GM18907 (cell line): ENCODE measurements around the gene CELF2.

Experiments
- ATAC-seq: cut with Tn5 transposase; IDR thresholded peaks from one replicate; pipeline ENCODE4 v1.9.1; 2021; ENCODE audit warnings: mild to moderate bottlenecking, moderate library complexity; ENCODE audit not compliant: unreplicated experiment

The CELF2 gene

GRCh38 chr10:11152801-11153200 lies 135.1 kb downstream of the CELF2 start:
- ATAC-seq = no peak

DNA sequence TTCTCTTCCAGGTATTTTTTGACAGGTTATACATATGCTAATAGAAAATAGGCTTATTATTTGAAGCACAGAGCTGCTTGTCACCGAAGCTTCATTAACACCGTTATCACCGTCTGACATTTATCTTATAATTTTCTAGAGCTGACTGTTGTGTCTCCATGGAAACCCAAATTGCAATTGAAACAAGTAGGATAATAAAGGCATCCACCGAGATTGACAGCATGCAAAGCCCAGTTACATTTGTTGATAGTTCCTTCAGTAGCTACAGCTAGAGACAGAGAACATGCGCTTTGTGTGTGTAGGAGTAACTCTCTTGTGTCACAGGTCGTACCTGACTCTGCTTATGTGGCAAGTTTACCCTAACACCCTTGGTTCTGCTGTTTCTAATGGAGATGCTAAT lies 135.6 kb downstream of the CELF2 start:
- no peak for ATAC-seq

DNA sequence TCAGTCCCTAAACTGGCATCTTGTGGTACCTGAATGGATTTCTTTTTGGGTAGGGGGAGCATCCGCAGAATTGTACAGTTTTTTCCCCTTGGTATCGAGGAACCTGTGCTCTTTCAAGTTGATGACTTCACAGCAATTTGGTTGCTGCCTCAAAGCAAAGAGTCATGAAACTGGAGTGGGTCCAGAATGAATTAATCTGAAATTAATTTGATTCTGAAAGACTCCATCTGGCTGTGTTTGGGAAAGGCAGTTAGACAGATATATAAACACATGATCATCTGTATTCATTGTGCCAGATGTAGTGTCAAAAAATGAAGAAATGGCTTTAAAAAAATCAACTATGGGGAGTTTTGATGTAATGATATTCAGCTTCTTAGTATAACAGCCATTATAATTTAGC lies 136.1 kb downstream of the CELF2 start:
- ATAC-seq = no peak

DNA sequence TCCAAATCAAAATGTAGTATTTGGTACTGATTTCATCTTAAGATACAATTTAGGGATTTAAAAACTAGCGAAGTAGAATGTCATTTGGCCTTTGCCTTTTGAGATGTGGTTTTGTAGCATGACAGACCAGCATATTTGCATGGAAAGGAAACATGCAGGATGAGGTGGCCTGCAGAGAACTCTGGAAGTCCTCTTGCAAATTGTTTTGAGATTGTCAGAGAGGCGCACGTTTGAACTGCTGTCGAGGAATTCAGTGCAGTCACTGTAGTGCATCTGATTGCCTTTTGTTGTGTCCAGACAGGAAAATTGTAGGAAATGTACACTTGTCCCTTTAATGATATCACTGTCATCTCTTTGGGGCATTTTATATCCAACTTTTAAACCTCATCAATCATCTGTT lies 136.7 kb downstream of the CELF2 start:
- peak; percentile 43 for ATAC-seq

GRCh38 chr10:11154849-11155498 lies 137.3 kb downstream of the CELF2 start:
- ATAC-seq = no peak

GRCh38 chr10:11156480-11156879 lies 138.8 kb downstream of the CELF2 start:
- no peak for ATAC-seq

DNA sequence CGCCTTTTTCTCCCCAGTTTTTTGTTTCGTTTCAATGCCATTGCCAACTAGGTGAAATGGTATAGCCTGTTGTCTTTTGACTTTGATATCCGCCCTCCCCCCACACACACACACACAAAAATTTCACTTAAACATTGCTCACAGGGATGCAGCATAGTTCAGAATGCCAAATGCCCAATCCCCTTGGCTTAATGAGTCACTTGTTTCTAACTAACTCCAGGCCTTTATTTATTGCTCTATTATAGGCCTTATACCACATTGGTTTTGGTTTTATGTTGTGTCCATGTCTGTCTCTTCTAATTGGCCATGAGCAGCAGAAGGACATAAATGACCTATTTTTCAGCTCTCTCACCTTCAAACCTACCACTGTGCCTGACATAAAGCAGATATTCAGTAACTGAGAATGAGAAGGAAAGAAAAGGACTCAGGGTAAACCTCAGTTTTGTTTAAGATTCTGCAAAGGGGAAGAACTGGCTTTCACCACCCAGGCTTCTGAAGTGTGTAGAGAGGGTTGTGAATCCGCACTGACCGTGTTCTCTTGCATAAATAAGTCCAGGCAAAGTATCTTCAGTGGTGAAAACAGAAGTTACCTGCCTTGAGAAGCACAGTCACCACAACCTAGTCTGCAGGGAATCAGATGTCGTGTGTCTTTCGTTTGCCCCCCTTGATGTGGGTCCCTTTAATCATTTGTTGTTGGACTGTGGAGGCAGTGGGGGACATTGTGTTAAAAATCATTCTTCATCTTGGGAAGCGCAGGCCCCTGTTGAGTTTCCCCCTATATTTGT lies 139.8 kb downstream of the CELF2 start:
- ATAC-seq = no peak

DNA sequence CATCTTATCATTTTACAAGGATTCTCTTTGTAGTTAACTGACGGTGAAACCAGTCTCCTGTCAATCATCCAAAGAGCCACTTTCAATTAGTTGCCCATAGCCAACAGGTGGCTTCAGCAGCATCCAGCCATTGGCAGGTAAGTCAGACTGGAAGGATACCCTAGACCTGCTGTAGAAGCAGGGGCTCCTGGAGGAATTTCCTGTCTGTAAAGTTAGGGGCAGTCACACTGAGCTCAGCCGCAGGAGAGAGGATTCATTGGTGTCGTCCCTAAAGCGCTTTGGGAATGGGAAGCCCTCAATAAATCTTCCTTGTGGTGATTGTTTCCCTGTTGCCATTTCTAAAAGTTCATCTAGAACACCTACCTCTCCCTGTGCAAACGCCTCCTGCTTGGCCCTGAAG lies 140.4 kb downstream of the CELF2 start:
- no peak for ATAC-seq

GRCh38 chr10:11159543-11160215 lies 142.0 kb downstream of the CELF2 start:
- ATAC-seq = no peak

GRCh38 chr10:11161096-11161495 lies 143.4 kb downstream of the CELF2 start:
- no peak for ATAC-seq

GRCh38 chr10:11161910-11162309 lies 144.2 kb downstream of the CELF2 start:
- no peak for ATAC-seq

DNA sequence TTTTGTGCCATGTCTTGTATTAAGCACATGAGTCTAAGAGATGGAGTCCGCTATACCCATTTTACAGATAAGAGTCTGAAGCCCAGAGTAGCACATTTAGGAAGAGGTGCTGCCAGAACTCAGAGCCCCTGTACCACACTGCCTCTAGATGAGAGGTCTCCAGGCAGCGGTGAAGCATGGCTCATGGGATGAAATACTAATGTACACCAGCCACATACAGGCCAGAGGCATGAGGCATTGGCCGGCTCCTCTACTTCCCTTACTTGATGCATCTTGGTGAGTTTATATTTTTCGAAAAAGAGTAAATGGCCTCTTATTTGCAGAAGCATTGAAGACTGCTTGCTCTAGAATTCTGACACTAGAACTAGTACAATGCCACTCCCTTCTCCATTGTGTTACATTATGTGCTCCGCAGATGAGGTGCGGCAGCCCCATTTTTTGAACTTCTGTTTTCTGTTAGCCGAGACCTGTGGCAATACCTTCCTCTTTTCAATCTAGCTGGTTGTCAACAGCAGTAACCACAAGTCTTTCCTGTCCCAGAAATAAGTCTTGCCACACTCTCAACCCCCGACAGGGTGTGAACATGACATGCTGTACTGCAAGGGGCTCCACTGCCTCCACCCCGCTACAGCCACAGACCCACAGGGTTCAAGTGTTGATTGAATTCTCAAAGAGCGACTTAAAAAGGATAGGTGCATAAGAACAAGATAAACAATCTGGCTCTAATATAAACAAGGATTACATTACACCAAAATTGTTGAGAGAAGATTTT lies 145.3 kb downstream of the CELF2 start:
- peak; percentile 73 for ATAC-seq

DNA sequence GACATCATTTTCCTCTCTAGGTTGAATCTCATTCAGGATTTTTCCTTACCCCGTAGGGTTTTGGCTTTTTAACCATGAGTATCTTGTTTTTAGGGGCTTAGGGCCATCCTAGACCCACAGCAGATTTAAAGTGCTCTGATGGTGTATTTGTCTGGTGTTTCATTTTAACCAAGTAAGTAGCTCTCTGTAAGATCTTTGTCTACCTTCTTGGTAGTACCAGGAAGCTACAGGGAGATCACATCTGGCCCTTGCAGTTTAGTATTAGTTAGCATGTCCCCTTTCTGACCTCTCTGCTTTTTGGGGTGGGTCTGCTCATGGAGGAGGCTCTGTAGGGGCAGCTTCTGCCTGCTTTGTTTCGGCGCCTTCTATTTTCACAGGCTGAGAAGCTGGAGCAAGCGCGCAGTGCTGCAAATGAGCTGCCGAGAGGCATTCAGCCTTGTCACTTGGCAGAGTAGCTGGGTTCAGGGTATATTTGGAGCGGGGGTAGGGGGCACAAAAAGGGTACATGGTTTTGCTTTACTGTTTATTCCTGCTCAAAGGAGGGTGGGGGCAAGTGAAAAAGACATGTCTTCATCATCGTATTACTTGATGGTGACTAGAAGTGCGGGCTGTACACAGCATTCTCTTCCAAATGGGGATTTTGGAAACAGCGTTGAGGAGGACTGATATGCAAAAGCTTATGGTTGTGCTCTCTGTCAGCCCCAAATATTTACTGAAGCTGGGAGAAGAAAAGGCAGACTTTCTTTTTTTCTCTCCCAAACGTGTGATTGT lies 146.3 kb downstream of the CELF2 start:
- ATAC-seq = no peak

- no peak for ATAC-seq
Measured at GRCh38 chr10:11164551-11164802, 146.8 kb downstream of the CELF2 start.

DNA sequence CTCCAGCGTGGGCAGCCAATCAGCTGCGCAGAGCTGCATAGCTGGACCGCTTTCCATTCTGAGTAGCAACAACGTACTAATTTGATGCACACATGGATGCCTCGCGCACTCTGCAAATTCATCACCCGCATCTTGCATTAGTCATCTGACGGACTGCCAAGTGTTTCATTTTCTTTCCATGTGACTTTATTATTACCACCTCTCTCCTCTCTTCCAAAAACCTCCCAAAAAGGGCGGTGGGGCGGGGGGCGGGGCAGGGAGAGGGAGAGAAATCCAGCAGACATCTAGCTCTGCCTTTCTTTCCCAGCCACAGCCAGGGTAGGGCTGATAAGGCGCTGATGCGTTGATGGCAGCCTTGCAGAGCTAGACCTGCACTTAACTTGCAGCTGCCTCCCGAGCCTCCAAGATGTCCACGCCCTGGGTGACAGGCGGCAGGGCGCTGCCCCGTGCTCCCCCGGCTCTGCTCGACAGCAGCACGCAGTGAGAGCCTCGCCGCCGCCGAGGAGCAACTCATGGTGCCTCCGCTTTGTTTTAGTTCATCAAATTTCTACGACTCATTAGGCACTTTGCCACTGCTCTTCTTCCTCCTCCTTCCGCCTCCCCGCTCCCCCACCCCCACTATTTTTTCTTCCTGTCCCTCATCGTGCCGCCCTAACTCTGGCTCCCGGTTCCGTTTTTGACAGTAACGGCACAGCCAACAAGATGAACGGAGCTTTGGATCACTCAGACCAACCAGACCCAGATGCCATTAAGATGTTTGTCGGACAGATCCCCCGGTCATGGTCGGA lies 147.3 kb downstream of the CELF2 start:
- peak; percentile 23 for ATAC-seq

DNA sequence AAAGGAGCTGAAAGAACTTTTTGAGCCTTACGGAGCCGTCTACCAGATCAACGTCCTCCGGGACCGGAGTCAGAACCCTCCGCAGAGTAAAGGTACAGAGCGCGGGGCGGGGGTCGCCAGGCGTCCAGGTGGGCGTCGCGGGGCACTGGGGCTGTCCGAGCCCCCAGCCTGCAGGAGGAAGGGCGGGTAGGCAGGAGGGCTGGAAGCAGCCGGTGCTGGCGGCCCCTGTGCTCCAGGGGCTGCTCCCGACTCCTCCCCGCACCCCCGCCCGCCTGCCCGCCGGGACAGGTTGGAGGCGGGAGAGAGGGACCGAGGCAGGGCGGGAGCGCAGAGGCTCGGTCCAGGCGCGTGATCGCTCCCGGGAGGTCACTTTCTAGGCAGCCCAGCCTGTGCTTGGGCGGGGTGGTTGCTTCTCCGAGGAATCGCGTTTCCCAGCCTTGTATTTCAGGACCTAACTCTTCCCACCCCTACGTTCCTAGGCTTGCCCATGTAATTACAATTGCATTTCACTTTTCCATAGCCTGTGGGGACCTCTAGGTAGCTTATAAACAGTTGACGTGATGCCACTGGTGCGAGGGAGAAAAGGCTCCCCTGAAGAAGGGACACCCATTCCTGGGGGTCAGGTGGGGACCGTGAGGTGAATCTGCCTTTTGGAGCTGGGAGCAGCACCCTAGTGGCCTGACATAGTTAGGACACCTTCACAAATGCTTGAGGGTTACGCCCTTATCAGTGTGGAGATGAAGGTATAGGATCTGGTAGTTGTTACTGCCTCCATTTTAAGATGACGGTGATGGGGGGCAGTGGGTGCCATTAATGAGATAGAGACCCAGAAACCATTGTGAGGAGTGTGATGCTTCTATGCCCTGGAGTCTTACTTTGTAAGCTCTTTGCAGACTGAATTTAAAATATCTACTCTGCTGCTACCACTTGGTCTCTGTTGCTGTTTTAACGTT lies 148.2 kb downstream of the CELF2 start:
- ATAC-seq = peak; percentile 70

DNA sequence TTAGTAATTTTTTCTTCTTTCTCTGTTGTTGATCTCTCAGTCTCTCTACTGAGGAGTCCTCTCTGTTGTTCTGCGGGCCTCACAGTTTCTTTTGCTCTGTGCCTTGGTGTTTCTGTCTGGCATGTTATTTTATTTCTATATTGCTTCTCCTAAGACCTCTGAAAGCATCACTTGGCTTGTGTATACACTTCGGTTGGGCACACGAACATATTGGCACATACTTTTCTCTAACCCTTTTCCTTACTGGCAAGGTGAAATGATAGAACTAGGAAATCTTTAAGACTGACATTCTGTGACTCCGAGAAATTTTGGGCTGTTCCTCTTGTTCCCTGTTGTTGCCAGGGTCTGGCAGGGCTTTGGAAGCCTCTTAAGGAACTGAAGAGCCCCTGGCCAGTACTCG lies 148.9 kb downstream of the CELF2 start:
- no peak for ATAC-seq

GRCh38 chr10:11167233-11167966 lies 149.7 kb downstream of the CELF2 start:
- no peak for ATAC-seq
